ENCODE measurements around the gene MRPS27. TPM values are rescaled to one million over a fixed set of nuclear protein-coding genes. Genes with fewer than 3 reads are reported as not detected.
A peak's percentile ranks its signal among the peaks of the same experiment; 100 is the strongest.

MRPS27 gene
- polyA plus RNA-seq, 6 donors from 2014 or later = 35.4 to 45.2 (median 40.3) TPM

GRCh38 chr5:72206160-72206559 lies 113.9 kb downstream of the MRPS27 start:
- H3K27me3 Mint-ChIP-seq = no peaks in the 10 kb centered on the region
- H3K4me3 Mint-ChIP-seq = no peak overlapping the region
- H3K36me3 Mint-ChIP-seq = peaks cover 0 to 6% of the 10 kb centered on the region in 2 donors

GRCh38 chr5:72205431-72206009 lies 114.5 kb downstream of the MRPS27 start:
- no peak overlapping the region for H3K4me3 Mint-ChIP-seq
- H3K4me1 Mint-ChIP-seq = no peaks in the 10 kb centered on the region
- ATAC-seq (ENCODE audit: low read depth in 2 of 2) (no peak), DNase-seq (no peak)
- H3K9me3 Mint-ChIP-seq = no peaks in the 10 kb centered on the region
- no peak overlapping the region for H3K27ac Mint-ChIP-seq
- H3K27me3 Mint-ChIP-seq = no peaks in the 10 kb centered on the region
- H3K36me3 Mint-ChIP-seq = peaks cover 0 to 6% of the 10 kb centered on the region in 2 donors

More at GRCh38 chr5:72206160-72206559, 113.9 kb downstream of the MRPS27 start:
- no peak overlapping the region for H3K27ac Mint-ChIP-seq
- ATAC-seq (ENCODE audit: low read depth in 2 of 2) (no peak), DNase-seq (no peak)
- no peaks in the 10 kb centered on the region for H3K9me3 Mint-ChIP-seq
- no peaks in the 10 kb centered on the region for H3K4me1 Mint-ChIP-seq

GRCh38 chr5:72204946-72205345 lies 115.1 kb downstream of the MRPS27 start:
- DNase-seq (no peak), ATAC-seq (ENCODE audit: low read depth in 2 of 2) (no peak)
- Mint-ChIP-seq H3K36me3 (peaks cover 0 to 6% of the 10 kb centered on the region in 2 donors), H3K27me3 (no peaks in the 10 kb centered on the region), H3K9me3 (no peaks in the 10 kb centered on the region), H3K4me3 (no peak overlapping the region), H3K27ac (no peak overlapping the region), H3K4me1 (no peaks in the 10 kb centered on the region)

GRCh38 chr5:72203251-72203845 lies 116.7 kb downstream of the MRPS27 start:
- no peak for ATAC-seq (ENCODE audit: low read depth in 2 of 2)
- H3K27ac Mint-ChIP-seq = no peak overlapping the region
- peaks cover 0 to 4% (median 0%) of the 10 kb centered on the region in 3 donors for H3K27me3 Mint-ChIP-seq
- no peak overlapping the region for H3K4me3 Mint-ChIP-seq
- DNase-seq = no peak
- H3K9me3 Mint-ChIP-seq = peaks cover 0 to 2% (median 0%) of the 10 kb centered on the region in 7 donors
- peaks cover 0 to 6% of the 10 kb centered on the region in 2 donors for H3K36me3 Mint-ChIP-seq
- H3K4me1 Mint-ChIP-seq = no peaks in the 10 kb centered on the region

- Mint-ChIP-seq H3K27ac (peak overlapping the region in 1 of 6 donors; percentile 12), H3K4me3 (no peak overlapping the region)
- ATAC-seq (ENCODE audit: low read depth in 2 of 2) = no peak
These were observed 117.7 kb downstream of the MRPS27 start for GRCh38 chr5:72202331-72202825.

GRCh38 chr5:72199681-72200080 lies 120.4 kb downstream of the MRPS27 start:
- peaks cover 0 to 17% of the 10 kb centered on the region in 2 donors for H3K36me3 Mint-ChIP-seq
- peaks cover 6 to 26% (median 7%) of the 10 kb centered on the region in 3 donors for H3K27me3 Mint-ChIP-seq
- H3K4me3 Mint-ChIP-seq = no peak overlapping the region
- DNase-seq (no peak), ATAC-seq (ENCODE audit: low read depth in 2 of 2) (no peak)
- no peak overlapping the region for H3K27ac Mint-ChIP-seq
- H3K4me1 Mint-ChIP-seq = peaks cover 7 to 11% (median 9%) of the 10 kb centered on the region in 3 donors
- peaks cover 0 to 15% (median 8%) of the 10 kb centered on the region in 7 donors for H3K9me3 Mint-ChIP-seq

More at GRCh38 chr5:72202331-72202825, 117.7 kb downstream of the MRPS27 start:
- Mint-ChIP-seq H3K4me1 (no peaks in the 10 kb centered on the region), H3K27me3 (peaks cover 0 to 9% (median 0%) of the 10 kb centered on the region in 3 donors), H3K9me3 (peaks cover 0 to 2% (median 0%) of the 10 kb centered on the region in 7 donors), H3K36me3 (peaks cover 0 to 6% of the 10 kb centered on the region in 2 donors)
- DNase-seq = no peak

- no peak for DNase-seq
- ATAC-seq (ENCODE audit: low read depth in 2 of 2) = no peak
- H3K9me3 Mint-ChIP-seq = peaks cover 0 to 15% (median 8%) of the 10 kb centered on the region in 7 donors
- H3K27ac Mint-ChIP-seq = no peak overlapping the region
- peaks cover 0 to 17% of the 10 kb centered on the region in 2 donors for H3K36me3 Mint-ChIP-seq
- no peak overlapping the region for H3K4me3 Mint-ChIP-seq
- peaks cover 7 to 12% (median 10%) of the 10 kb centered on the region in 3 donors for H3K4me1 Mint-ChIP-seq
- peaks cover 6 to 26% (median 10%) of the 10 kb centered on the region in 3 donors for H3K27me3 Mint-ChIP-seq
These were observed 122.6 kb downstream of the MRPS27 start for GRCh38 chr5:72197393-72197792.

- Mint-ChIP-seq H3K4me3 (peak overlapping the region in 3 of 8 donors; percentile 2 to 36 (median 2)), H3K4me1 (peaks cover 7 to 12% (median 10%) of the 10 kb centered on the region in 3 donors), H3K27ac (peak overlapping the region in 2 of 6 donors; percentile 3 to 25), H3K9me3 (peaks cover 0 to 15% (median 8%) of the 10 kb centered on the region in 7 donors), H3K36me3 (peaks cover 0 to 17% of the 10 kb centered on the region in 2 donors), H3K27me3 (peaks cover 6 to 26% (median 19%) of the 10 kb centered on the region in 3 donors)
- DNase-seq = no peak
- no peak for ATAC-seq (ENCODE audit: low read depth in 2 of 2)
These were observed 124.5 kb downstream of the MRPS27 start for GRCh38 chr5:72195581-72195980.

GRCh38 chr5:72194846-72195245 lies 125.2 kb downstream of the MRPS27 start:
- Mint-ChIP-seq H3K27me3 (peaks cover 6 to 26% (median 23%) of the 10 kb centered on the region in 3 donors), H3K27ac (peak overlapping the region in 2 of 6 donors; percentile 33 to 47)
- peak in 1 of 2 donors; percentile 43 for ATAC-seq (ENCODE audit: low read depth in 2 of 2)

GRCh38 chr5:72191404-72191803 lies 128.6 kb downstream of the MRPS27 start:
- Mint-ChIP-seq H3K27ac (no peak overlapping the region), H3K36me3 (peaks cover 0 to 17% of the 10 kb centered on the region in 2 donors), H3K27me3 (peaks cover 10 to 23% (median 16%) of the 10 kb centered on the region in 3 donors), H3K9me3 (peaks cover 0 to 14% (median 7%) of the 10 kb centered on the region in 7 donors), H3K4me1 (peaks cover 7 to 12% (median 10%) of the 10 kb centered on the region in 3 donors), H3K4me3 (no peak overlapping the region)
- no peak for DNase-seq
- ATAC-seq (ENCODE audit: low read depth in 2 of 2) = no peak

More at GRCh38 chr5:72194846-72195245, 125.2 kb downstream of the MRPS27 start:
- Mint-ChIP-seq H3K4me1 (peaks cover 7 to 12% (median 10%) of the 10 kb centered on the region in 3 donors), H3K4me3 (peak overlapping the region in 3 of 8 donors; percentile 7 to 49 (median 36)), H3K9me3 (peaks cover 0 to 15% (median 8%) of the 10 kb centered on the region in 7 donors), H3K36me3 (peaks cover 0 to 17% of the 10 kb centered on the region in 2 donors)
- no peak for DNase-seq

- Mint-ChIP-seq H3K9me3 (peaks cover 0 to 2% (median 0%) of the 10 kb centered on the region in 7 donors), H3K27me3 (peaks cover 6 to 16% (median 10%) of the 10 kb centered on the region in 3 donors), H3K27ac (no peak overlapping the region), H3K4me3 (no peak overlapping the region), H3K36me3 (no peaks in the 10 kb centered on the region), H3K4me1 (no peaks in the 10 kb centered on the region)
- DNase-seq (no peak), ATAC-seq (ENCODE audit: low read depth in 2 of 2) (no peak)
These were observed 130.9 kb downstream of the MRPS27 start for GRCh38 chr5:72189146-72189545.

- ATAC-seq (ENCODE audit: low read depth in 2 of 2) (no peak), DNase-seq (no peak)
- Mint-ChIP-seq H3K27ac (no peak overlapping the region), H3K27me3 (peaks cover 16 to 20% (median 16%) of the 10 kb centered on the region in 3 donors), H3K4me3 (no peak overlapping the region), H3K4me1 (no peaks in the 10 kb centered on the region), H3K9me3 (no peaks in the 10 kb centered on the region), H3K36me3 (no peaks in the 10 kb centered on the region)
These were observed 131.9 kb downstream of the MRPS27 start for GRCh38 chr5:72188166-72188565.

GRCh38 chr5:72187388-72188075 lies 132.5 kb downstream of the MRPS27 start:
- no peak for DNase-seq
- Mint-ChIP-seq H3K36me3 (no peaks in the 10 kb centered on the region), H3K27me3 (peaks cover 16 to 27% (median 21%) of the 10 kb centered on the region in 3 donors), H3K27ac (no peak overlapping the region), H3K9me3 (no peaks in the 10 kb centered on the region), H3K4me3 (no peak overlapping the region), H3K4me1 (no peaks in the 10 kb centered on the region)
- ATAC-seq (ENCODE audit: low read depth in 2 of 2) = no peak

All from naive B cell (primary cell).